A673 (cell line): ENCODE results near the gene UNC79. TPM values are rescaled to one million over a fixed set of nuclear protein-coding genes. Genes with fewer than 3 reads are reported as not detected.

Source experiments
- BruUV-seq: library from RNA; stranded (reverse); fragments of 400-500 nt; replicated peaks from 2 replicates; lab custom pipeline; 2021; lab: Mats Ljungman, UMichigan
- CTCF ChIA-PET: fragments of 300-600 bp; sonication (Branson Sonifier 250); formaldehyde crosslinking; loops from one replicate; lab custom pipeline; 2022; ENCODE audit warnings: antibody characterized with exemption; lab: Charles Lee
- POLR2A ChIA-PET: fragments of 300-600 bp; sonication (Branson Sonifier 250); formaldehyde crosslinking; loops from one replicate; lab custom pipeline; 2022; ENCODE audit warnings: antibody characterized with exemption; ENCODE audit not compliant: low non-redundant PET; lab: Charles Lee
- DNase-seq: peaks from one replicate; pipeline ENCODE4 v3.0.0-alpha.2; 2015; ENCODE audit warnings: low spot score
- H3K27ac ChIP-seq: fragments of 200-600 bp; sonication (generic); 2 replicates; pipeline ENCODE4 v1.5.1; 2016; ENCODE audit warnings: mixed run types, low read depth, mild to moderate bottlenecking, mixed read lengths, antibody characterized with exemption, low read length; ENCODE audit not compliant: poor library complexity, severe bottlenecking
- H3K27me3 ChIP-seq: fragments of 200-600 bp; sonication (generic); replicated peaks from 2 replicates; pipeline ENCODE4 v1.6.1; 2017; ENCODE audit warnings: mixed run types, low read depth, mild to moderate bottlenecking, mixed read lengths, antibody characterized with exemption, low read length; ENCODE audit not compliant: insufficient read depth, poor library complexity
- H3K36me3 ChIP-seq: fragments of 200-600 bp; sonication (generic); 2 replicates; pipeline ENCODE4 v1.6.1; 2016; ENCODE audit warnings: mixed run types, mild to moderate bottlenecking, mixed read lengths, antibody characterized with exemption, low read length; ENCODE audit not compliant: insufficient read depth, poor library complexity, severe bottlenecking
- H3K4me1 ChIP-seq: fragments of 200-600 bp; sonication (generic); 2 replicates; pipeline ENCODE4 v1.6.1; 2017; ENCODE audit warnings: mixed run types, mild to moderate bottlenecking, mixed read lengths, antibody characterized with exemption, low read length; ENCODE audit not compliant: insufficient read depth, poor library complexity, severe bottlenecking
- H3K4me3 ChIP-seq: fragments of 200-600 bp; sonication (generic); 2 replicates; pipeline ENCODE4 v1.5.1; 2016; ENCODE audit warnings: low read depth, mixed run types, mild to moderate bottlenecking, mixed read lengths, low read length; ENCODE audit not compliant: poor library complexity, severe bottlenecking
- H3K9me3 ChIP-seq: fragments of 200-600 bp; sonication (generic); 2 replicates; pipeline ENCODE4 v1.6.1; 2016; ENCODE audit warnings: mixed run types, low read depth, mild to moderate bottlenecking, mixed read lengths, antibody characterized with exemption, low read length; ENCODE audit not compliant: poor library complexity, severe bottlenecking
- CTCF ChIP-seq: fragments of 300-800, 200-600 bp; sonication (generic); conservative IDR thresholded peaks from 2 replicates; pipeline ENCODE4 v1.5.1; 2017; ENCODE audit warnings: low read depth, mild to moderate bottlenecking, antibody characterized with exemption, low read length, moderate library complexity, mixed read lengths
- EZH2 ChIP-seq: fragments of 200-600 bp; sonication (generic); IDR thresholded peaks from 2 replicates; pipeline ENCODE4 v1.6.1; 2017; ENCODE audit warnings: borderline replicate concordance, low read depth, mild to moderate bottlenecking, mixed read lengths, antibody characterized with exemption, low read length; ENCODE audit not compliant: poor library complexity, severe bottlenecking
- intact Hi-C: fragments of 100-400 bp; cut with micrococcal nuclease; formaldehyde crosslinking; loops from one replicate; pipeline ENCODE4 v1.10.0; 2022; ENCODE audit not compliant: unreplicated experiment
- total RNA-seq: library from RNA; stranded (reverse); gene quantifications from 2 replicates; pipeline ENCODE4 v1.2.3, GENCODE V29; 2021

Gene UNC79
- total RNA-seq, 1 experiment from 2014 or later, result 0.15 TPM

GRCh38 chr14:93629643-93630042, 198.9 kb downstream of the UNC79 start:
- no peaks in the 10 kb centered on the region for H3K4me1 ChIP-seq
- no peaks in the 10 kb centered on the region for H3K36me3 ChIP-seq
- no TSS peak for BruUV-seq
- TF ChIP-seq EZH2, result no peak
- TF ChIP-seq CTCF, result no peak
- POLR2A ChIA-PET, result no interaction called here
- peaks cover 17% of the 10 kb centered on the region for H3K27me3 ChIP-seq
- no peak for DNase-seq
- no peak overlapping the region for H3K27ac ChIP-seq
- intact Hi-C loops, result no loop called here
- no peaks in the 10 kb centered on the region for H3K9me3 ChIP-seq
- H3K4me3 ChIP-seq, result no peak overlapping the region
- CTCF ChIA-PET, result no interaction called here

- H3K4me1 ChIP-seq, result no peaks in the 10 kb centered on the region
- H3K27ac ChIP-seq, result no peak overlapping the region
- ChIA-PET POLR2A (no interaction called here), CTCF (no interaction called here)
- intact Hi-C loops, result no loop called here
- H3K27me3 ChIP-seq, result peaks cover 31% of the 10 kb centered on the region
- H3K9me3 ChIP-seq, result no peaks in the 10 kb centered on the region
- TF ChIP-seq EZH2 (no peak), CTCF (no peak)
- BruUV-seq, result no TSS peak
- DNase-seq, result no peak
- no peak overlapping the region for H3K4me3 ChIP-seq
- H3K36me3 ChIP-seq, result no peaks in the 10 kb centered on the region
Observed at GRCh38 chr14:93638790-93639189, 208.1 kb downstream of the UNC79 start.

GRCh38 chr14:93643127-93643526, 212.4 kb downstream of the UNC79 start:
- no peak overlapping the region for H3K27ac ChIP-seq
- H3K9me3 ChIP-seq, result no peaks in the 10 kb centered on the region
- no peaks in the 10 kb centered on the region for H3K4me1 ChIP-seq
- no TSS peak for BruUV-seq
- peaks cover 34% of the 10 kb centered on the region for H3K27me3 ChIP-seq
- TF ChIP-seq EZH2 (no peak), CTCF (no peak)
- ChIA-PET POLR2A (no interaction called here), CTCF (no interaction called here)
- no peak for DNase-seq
- no peak overlapping the region for H3K4me3 ChIP-seq
- H3K36me3 ChIP-seq, result no peaks in the 10 kb centered on the region
- intact Hi-C loops, result no loop called here
